OCI-LY7 (cell line): Measurements from ENCODE around the gene TGM4. TPM values are rescaled to one million over a fixed set of nuclear protein-coding genes. Genes with fewer than 3 reads are reported as not detected.

Source experiments
- BruUV-seq: library from RNA; stranded (reverse); fragments of 400-500 nt; replicated peaks from 2 replicates; lab custom pipeline; 2021; lab: Mats Ljungman, UMichigan
- CTCF ChIA-PET: fragments of 300-600 bp; sonication (Branson Sonifier 250); formaldehyde crosslinking; loops from one replicate; lab custom pipeline; 2022; ENCODE audit warnings: antibody characterized with exemption; ENCODE audit not compliant: unreplicated experiment; lab: Charles Lee
- POLR2A ChIA-PET: fragments of 300-600 bp; sonication (Branson Sonifier 250); formaldehyde crosslinking; loops from one replicate; lab custom pipeline; 2022; ENCODE audit warnings: antibody characterized with exemption; lab: Charles Lee
- DNase-seq: peaks from one replicate; pipeline ENCODE4 v3.0.0-alpha.2; 2015; ENCODE audit warnings: low spot score
- H2AFZ ChIP-seq: fragments of 200-600 bp; sonication (generic), shearing (Covaris generic); 2 replicates; pipeline ENCODE4 v1.6.1; 2014; ENCODE audit warnings: mild to moderate bottlenecking, antibody characterized with exemption, low read length, moderate library complexity
- H3K27ac ChIP-seq: fragments of 200-600 bp; sonication (generic); 2 replicates; pipeline ENCODE4 v1.5.1; 2014; ENCODE audit warnings: mixed run types, low read depth, mild to moderate bottlenecking, moderate library complexity, low read length, inconsistent platforms; ENCODE audit not compliant: poor library complexity, severe bottlenecking
- H3K36me3 ChIP-seq: fragments of 200-600 bp; sonication (generic); 2 replicates; pipeline ENCODE4 v1.6.1; 2014; ENCODE audit warnings: mild to moderate bottlenecking, antibody characterized with exemption, low read length, moderate library complexity, mixed read lengths; ENCODE audit not compliant: insufficient read depth
- H3K4me1 ChIP-seq: fragments of 200-600 bp; sonication (generic); 2 replicates; pipeline ENCODE4 v1.5.1; 2014; ENCODE audit warnings: mild to moderate bottlenecking, low read length; ENCODE audit not compliant: insufficient read depth, poor library complexity, severe bottlenecking
- H3K4me2 ChIP-seq: fragments of 200-600 bp; sonication (generic); 2 replicates; pipeline ENCODE4 v1.6.1; 2014; ENCODE audit warnings: mild to moderate bottlenecking, low read length
- H3K4me3 ChIP-seq: fragments of 200-600 bp; sonication (generic); 2 replicates; pipeline ENCODE4 v1.5.1; 2014; ENCODE audit warnings: mild to moderate bottlenecking, low read depth, low read length; ENCODE audit not compliant: poor library complexity, severe bottlenecking
- H3K79me2 ChIP-seq: fragments of 200-600 bp; sonication (generic); 2 replicates; pipeline ENCODE4 v1.6.1; 2016; ENCODE audit warnings: low read depth, mild to moderate bottlenecking, low read length, moderate library complexity, mixed read lengths; ENCODE audit not compliant: insufficient read depth
- H3K9me2 ChIP-seq: fragments of 200-600 bp; sonication (generic); 2 replicates; pipeline ENCODE4 v1.6.1; 2016; ENCODE audit warnings: mild to moderate bottlenecking, low read length, mixed read lengths; ENCODE audit not compliant: insufficient read depth
- H3K9me3 ChIP-seq: fragments of 200-600 bp; sonication (generic); 2 replicates; pipeline ENCODE4 v1.6.1; 2014; ENCODE audit warnings: mild to moderate bottlenecking, mixed run types, low read length, mixed read lengths
- H4K20me1 ChIP-seq: fragments of 200-600 bp; sonication (generic); 2 replicates; pipeline ENCODE4 v1.6.1; 2014; ENCODE audit warnings: mild to moderate bottlenecking, antibody characterized with exemption, low read length, moderate library complexity, mixed read lengths; ENCODE audit not compliant: insufficient read depth
- EZH2phosphoT487 ChIP-seq: fragments of 200-600 bp; sonication (generic); IDR thresholded peaks from 2 replicates; pipeline ENCODE4 v1.6.1; 2018; ENCODE audit warnings: low read depth, borderline replicate concordance, mild to moderate bottlenecking, mixed run types, antibody characterized with exemption, low read length, moderate library complexity, mixed read lengths
- intact Hi-C: fragments of 100-400 bp; cut with micrococcal nuclease; formaldehyde crosslinking; loops from one replicate; pipeline ENCODE4 v1.10.0; 2022; ENCODE audit not compliant: unreplicated experiment
- total RNA-seq, 2 experiments: library from RNA; depleted of rRNA in 1 of 2; stranded (reverse); fragments of >200 nt in 1 of 2; shearing (Covaris generic) in 1 of 2; gene quantifications; 2 replicates each; pipeline ENCODE4 v1.2.3, GENCODE V29; 2014 to 2022
- TF ChIP-seq, protein P1 (sequence below): fragments of 200-600 bp; sonication (generic); conservative IDR thresholded peaks from 2 replicates; pipeline ENCODE4 v1.5.1; 2014; ENCODE audit warnings: mild to moderate bottlenecking, antibody characterized with exemption, low read length, moderate library complexity, mixed read lengths

Gene TGM4
- total RNA-seq, 2 experiments from 2014 or later: not detected

DNA sequence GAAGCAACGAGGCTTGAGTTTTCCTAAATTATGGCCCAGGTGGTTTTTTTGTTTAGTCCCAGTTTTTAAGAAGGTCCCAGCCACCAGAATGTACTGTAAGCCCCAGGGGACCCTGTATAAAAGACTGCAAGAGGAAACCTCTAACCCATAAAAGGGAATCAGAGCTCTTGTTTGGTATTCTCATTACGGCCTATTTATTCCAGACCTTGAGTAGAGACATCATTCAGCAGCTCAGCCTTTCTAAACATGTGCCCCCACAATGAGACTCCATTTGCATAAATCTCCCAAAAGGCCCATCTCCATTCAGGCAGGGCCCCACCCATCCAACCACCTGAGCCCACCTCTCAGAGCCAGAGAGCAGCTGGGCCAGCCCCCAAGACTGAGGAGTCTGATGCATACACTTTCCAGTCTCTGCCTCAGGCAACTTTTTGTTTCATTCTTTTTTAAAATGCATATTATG, 75.9 kb downstream of the TGM4 start:
- no peak for TF ChIP-seq EZH2phosphoT487
- TF ChIP-seq, protein P1, sequence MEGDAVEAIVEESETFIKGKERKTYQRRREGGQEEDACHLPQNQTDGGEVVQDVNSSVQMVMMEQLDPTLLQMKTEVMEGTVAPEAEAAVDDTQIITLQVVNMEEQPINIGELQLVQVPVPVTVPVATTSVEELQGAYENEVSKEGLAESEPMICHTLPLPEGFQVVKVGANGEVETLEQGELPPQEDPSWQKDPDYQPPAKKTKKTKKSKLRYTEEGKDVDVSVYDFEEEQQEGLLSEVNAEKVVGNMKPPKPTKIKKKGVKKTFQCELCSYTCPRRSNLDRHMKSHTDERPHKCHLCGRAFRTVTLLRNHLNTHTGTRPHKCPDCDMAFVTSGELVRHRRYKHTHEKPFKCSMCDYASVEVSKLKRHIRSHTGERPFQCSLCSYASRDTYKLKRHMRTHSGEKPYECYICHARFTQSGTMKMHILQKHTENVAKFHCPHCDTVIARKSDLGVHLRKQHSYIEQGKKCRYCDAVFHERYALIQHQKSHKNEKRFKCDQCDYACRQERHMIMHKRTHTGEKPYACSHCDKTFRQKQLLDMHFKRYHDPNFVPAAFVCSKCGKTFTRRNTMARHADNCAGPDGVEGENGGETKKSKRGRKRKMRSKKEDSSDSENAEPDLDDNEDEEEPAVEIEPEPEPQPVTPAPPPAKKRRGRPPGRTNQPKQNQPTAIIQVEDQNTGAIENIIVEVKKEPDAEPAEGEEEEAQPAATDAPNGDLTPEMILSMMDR: no peak
- H3K4me2 ChIP-seq: peak overlapping the region; percentile 11; the same call in 1 of the 2 replicates
- H4K20me1 ChIP-seq: peaks cover 10% of the 10 kb centered on the region; the same call in 1 of the 2 replicates
- POLR2A ChIA-PET: no interaction called here
- H3K36me3 ChIP-seq: peaks cover 52% of the 10 kb centered on the region
- no peak overlapping the region for H2AFZ ChIP-seq
- no peaks in the 10 kb centered on the region for H3K9me2 ChIP-seq
- BruUV-seq: no TSS peak
- 0 out of 2 replicates have a peak, but pooled peaks cover 9% of the 10 kb centered on the region for H3K79me2 ChIP-seq
- H3K27ac ChIP-seq: no peak overlapping the region
- no peaks in the 10 kb centered on the region for H3K9me3 ChIP-seq
- DNase-seq: no peak
- intact Hi-C loops: no loop called here
- H3K4me3 ChIP-seq: no peak overlapping the region
- CTCF ChIA-PET: interaction anchor here (0.6 kb wide), 1 partner anchor 18 kb away, joined by 3 read pairs; no protein-coding TSS in a partner anchor
- peaks cover 31% of the 10 kb centered on the region for H3K4me1 ChIP-seq

DNA sequence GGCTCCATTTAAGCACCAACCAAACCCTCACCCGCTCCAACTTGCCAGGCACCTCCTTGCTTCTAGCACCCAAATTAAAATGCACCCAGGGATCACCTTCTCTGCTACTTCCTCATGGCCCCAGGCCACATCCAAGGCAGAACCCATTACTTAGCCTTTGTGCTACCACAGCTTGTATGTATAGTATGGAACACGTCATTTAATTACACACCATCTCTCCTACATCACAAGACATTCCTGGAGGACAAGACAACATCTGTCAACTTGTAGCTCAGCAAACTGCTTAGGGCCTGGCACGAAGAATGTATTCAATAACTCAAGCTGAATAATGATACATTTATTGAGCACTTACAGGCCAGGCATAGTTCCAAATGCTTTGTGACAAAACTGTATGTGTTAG, 78.3 kb downstream of the TGM4 start:
- ChIA-PET POLR2A (interaction anchor here (1.8 kb wide), 1 partner anchor 11 kb away, joined by 5 read pairs; no protein-coding TSS in a partner anchor), CTCF (interaction anchor here (0.7 kb wide), 1 partner anchor 16 kb away, joined by 3 read pairs; no protein-coding TSS in a partner anchor)
- no peak overlapping the region for H3K27ac ChIP-seq
- H3K4me3 ChIP-seq: no peak overlapping the region
- 0 out of 2 replicates have a peak, but pooled peaks cover 9% of the 10 kb centered on the region for H3K79me2 ChIP-seq
- TF ChIP-seq, protein P1: no peak
- TF ChIP-seq EZH2phosphoT487: no peak
- peaks cover 19% of the 10 kb centered on the region; the same call in 1 of the 2 replicates for H4K20me1 ChIP-seq
- intact Hi-C loops: no loop called here
- H2AFZ ChIP-seq: no peak overlapping the region
- no TSS peak for BruUV-seq
- H3K36me3 ChIP-seq: peaks cover 57% of the 10 kb centered on the region
- no peaks in the 10 kb centered on the region for H3K9me3 ChIP-seq
- peaks cover 50% of the 10 kb centered on the region for H3K4me1 ChIP-seq
- no peak overlapping the region for H3K4me2 ChIP-seq
- H3K9me2 ChIP-seq: no peaks in the 10 kb centered on the region
- DNase-seq: no peak

DNA sequence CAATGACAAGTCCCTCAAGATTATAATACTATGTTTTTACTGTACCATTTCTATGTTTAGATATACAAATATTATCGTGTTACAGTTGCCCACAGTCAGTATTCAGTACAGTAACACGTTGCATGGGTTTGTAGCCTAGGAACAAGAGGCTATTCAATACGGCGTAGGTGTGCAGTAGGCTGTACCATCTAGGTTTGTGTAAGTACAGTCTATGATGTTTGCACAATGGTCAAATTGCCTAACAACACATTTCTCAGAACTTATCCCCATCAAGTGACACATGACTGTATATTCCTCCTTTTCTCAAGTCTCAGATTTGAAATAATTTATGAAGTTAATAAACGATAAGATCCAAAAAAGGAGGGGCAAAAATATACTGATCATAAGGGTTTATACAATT, 79.9 kb downstream of the TGM4 start:
- Histone ChIP-seq H2AFZ (no peak overlapping the region), H3K4me3 (no peak overlapping the region), H3K27ac (peak overlapping the region; percentile 23), H4K20me1 (peaks cover 19% of the 10 kb centered on the region; the same call in 1 of the 2 replicates), H3K79me2 (0 out of 2 replicates have a peak, but pooled peaks cover 7% of the 10 kb centered on the region), H3K36me3 (peaks cover 73% of the 10 kb centered on the region), H3K4me1 (peaks cover 50% of the 10 kb centered on the region), H3K9me3 (no peaks in the 10 kb centered on the region), H3K4me2 (no peak overlapping the region), H3K9me2 (no peaks in the 10 kb centered on the region)
- CTCF ChIA-PET: no interaction called here
- no TSS peak for BruUV-seq
- TF ChIP-seq, protein P1: no peak
- no peak for TF ChIP-seq EZH2phosphoT487
- intact Hi-C loops: no loop called here
- POLR2A ChIA-PET: no interaction called here
- no peak for DNase-seq
